IPS-18c (cell line): ENCODE measurements around the gene NTNG2.
"Not testable (repeated sequence)": the region's sequence is repeated elsewhere in the genome, so short reads cannot be mapped to it uniquely, and the experiment has no call there.

Experiments
- H3K4me3 ChIP-seq: 2 replicates; pipeline ENCODE4 v1.7.0; 2013; ENCODE audit warnings: low read depth, mild to moderate bottlenecking, low read length, moderate library complexity; ENCODE audit not compliant: insufficient read depth
- H3K9me3 ChIP-seq: one replicate; pipeline ENCODE4 v1.6.1; 2013; ENCODE audit warnings: mild to moderate bottlenecking, low read length, moderate library complexity; ENCODE audit not compliant: control insufficient read depth, insufficient read depth

The NTNG2 gene

GRCh38 chr9:132161743-132162184 is at the start of gene NTNG2:
Gene NTNG2 (plus strand): TSS chr9:132162058. CDS start chr9:132166832, 4,774 bp downstream.
- peak within 1 kb of the TSS; percentile 67 for H3K4me3 ChIP-seq

GRCh38 chr9:132114102-132114707 is 47.7 kb upstream of the NTNG2 start:
- H3K9me3 ChIP-seq: no peaks in the 10 kb centered on the region
- no peak overlapping the region for H3K4me3 ChIP-seq

More at GRCh38 chr9:132161743-132162184, at the start of gene NTNG2:
- H3K9me3 ChIP-seq: peaks cover 2% of the 10 kb centered on the region

GRCh38 chr9:132116583-132116982 is 45.3 kb upstream of the NTNG2 start:
- no peak overlapping the region for H3K4me3 ChIP-seq
- no peaks in the 10 kb centered on the region for H3K9me3 ChIP-seq

- Histone ChIP-seq H3K4me3 (no peak overlapping the region), H3K9me3 (no peaks in the 10 kb centered on the region)
These were observed 44.2 kb upstream of the NTNG2 start for GRCh38 chr9:132117694-132118093.

- Histone ChIP-seq H3K9me3 (no peaks in the 10 kb centered on the region), H3K4me3 (no peak overlapping the region)
These were observed 40.8 kb upstream of the NTNG2 start for GRCh38 chr9:132121021-132121420.

GRCh38 chr9:132124800-132125199 is 37.1 kb upstream of the NTNG2 start:
- Histone ChIP-seq H3K4me3 (no peak overlapping the region), H3K9me3 (no peaks in the 10 kb centered on the region)

GRCh38 chr9:132125361-132125760 is 36.5 kb upstream of the NTNG2 start:
- no peaks in the 10 kb centered on the region for H3K9me3 ChIP-seq
- no peak overlapping the region for H3K4me3 ChIP-seq

- H3K4me3 ChIP-seq: no peak overlapping the region
- H3K9me3 ChIP-seq: no peaks in the 10 kb centered on the region
These were observed 35.7 kb upstream of the NTNG2 start for GRCh38 chr9:132125944-132126679.

- no peaks in the 10 kb centered on the region for H3K9me3 ChIP-seq
These were observed 35.1 kb upstream of the NTNG2 start for GRCh38 chr9:132126680-132127236.

GRCh38 chr9:132127888-132128534 is 33.8 kb upstream of the NTNG2 start:
- Histone ChIP-seq H3K4me3 (no peak overlapping the region), H3K9me3 (no peaks in the 10 kb centered on the region)

More at GRCh38 chr9:132126680-132127236, 35.1 kb upstream of the NTNG2 start:
- no peak overlapping the region for H3K4me3 ChIP-seq

- H3K9me3 ChIP-seq: no peaks in the 10 kb centered on the region
- no peak overlapping the region for H3K4me3 ChIP-seq
These were observed 32.3 kb upstream of the NTNG2 start for GRCh38 chr9:132129535-132129934.

- not testable (repeated sequence) for H3K4me3 ChIP-seq, H3K9me3 ChIP-seq
These were observed 27.8 kb upstream of the NTNG2 start for GRCh38 chr9:132134085-132134484.

- Histone ChIP-seq H3K9me3 (peaks cover 2% of the 10 kb centered on the region), H3K4me3 (no peak overlapping the region)
These were observed 26.4 kb upstream of the NTNG2 start for GRCh38 chr9:132135456-132135855.

GRCh38 chr9:132136151-132136780 is 25.6 kb upstream of the NTNG2 start:
- peaks cover 2% of the 10 kb centered on the region for H3K9me3 ChIP-seq

GRCh38 chr9:132141344-132141947 is 20.4 kb upstream of the NTNG2 start:
- Histone ChIP-seq H3K4me3 (peak overlapping the region; percentile 29), H3K9me3 (peaks cover 1% of the 10 kb centered on the region)

More at GRCh38 chr9:132136151-132136780, 25.6 kb upstream of the NTNG2 start:
- H3K4me3 ChIP-seq: no peak overlapping the region

- Histone ChIP-seq H3K9me3 (no peaks in the 10 kb centered on the region), H3K4me3 (peak overlapping the region; percentile 29)
These were observed 19.8 kb upstream of the NTNG2 start for GRCh38 chr9:132141948-132142594.
